Adrenal gland (tissue), 12 donors: ENCODE measurements around the gene KRTAP5-6. TPM values are rescaled to one million over a fixed set of nuclear protein-coding genes. Genes with fewer than 3 reads are reported as not detected.

ENCODE experiments used
- DNase-seq, 7 donors: peaks; one replicate each; pipeline ENCODE4 v3.0.0-alpha.2; 2019 to 2020
- H3K27ac ChIP-seq, 5 donors: fragments of 200-600 bp; sonication (generic) in 4 of 5; 1 replicate in 3 of 5; 2 replicates in 2 of 5; pipeline versions ENCODE4 v1.5.1 to v1.8.0; 2016 to 2020; ENCODE audit warnings: mild to moderate bottlenecking in 1 of 5
- H3K27me3 ChIP-seq: fragments of 200-600 bp; 2 replicates; pipeline ENCODE4 v1.8.0; 2021
- H3K36me3 ChIP-seq, 2 donors: fragments of 200-600 bp; replicated peaks in 1 of 2; 1 replicate in 1 of 2; 2 replicates in 1 of 2; pipeline versions ENCODE4 v1.5.1 to v1.8.0; 2018 to 2022
- H3K4me1 ChIP-seq, 2 donors: fragments of 200-600 bp; replicated peaks in 1 of 2; 1 replicate in 1 of 2; 2 replicates in 1 of 2; pipeline versions ENCODE4 v1.5.1 to v1.8.0; 2018 to 2021
- H3K4me3 ChIP-seq, 4 donors: fragments of 200-600 bp; sonication (generic) in 3 of 4; one replicate each; pipeline ENCODE4 v1.5.1; 2016 to 2018
- H3K9me3 ChIP-seq, 3 donors: fragments of 200-600 bp; sonication (generic) in 1 of 3; replicated peaks in 1 of 3; 1 replicate in 2 of 3; 2 replicates in 1 of 3; pipeline versions ENCODE4 v1.5.1 to v1.8.0; 2016 to 2021
- CTCF ChIP-seq, 6 experiments: fragments of 450-650 bp in 4 of 6; fragments of 200-600 bp in 2 of 6; sonication (generic) in 1 of 6; IDR thresholded peaks; 1 replicate in 5 of 6; 2 replicates in 1 of 6; pipeline versions ENCODE4 v1.5.1 to v1.8.0; 2016 to 2021; ENCODE audit warnings: antibody characterized with exemption in 6 of 6, mild to moderate bottlenecking in 2 of 6, moderate library complexity in 1 of 6
- POLR2A ChIP-seq, 2 donors: fragments of 450-650 bp; IDR thresholded peaks; one replicate each; pipeline ENCODE4 v1.6.1; 2017; ENCODE audit warnings: antibody characterized with exemption in 2 of 2, mild to moderate bottlenecking in 2 of 2, moderate library complexity in 1 of 2
- WGBS, 4 donors: extraction: QIAGEN DNeasy Blood & Tissue Kit in 2 of 4; methylation state at CpG; one replicate each; pipeline versions ENCODE4 v1.1.5 to v1.1.7; 2013 to 2017; 5-methylcytosine and 5-hydroxymethylcytosine counted together
- intact Hi-C, 2 donors: fragments of 100-400 bp; cut with DNase I; formaldehyde crosslinking; loops; one replicate each; pipeline versions ENCODE4 v1.14.1 to v1.15.0; 2022 to 2023
- polyA plus RNA-seq, 3 donors: library from polyadenylated mRNA; stranded (reverse); fragments of 200-250 nt in 2 of 3; fragments of 350-450 nt in 1 of 3; fragmentation: Illumina TruSeq in 1 of 3; extraction: RNeasy Lipid Tissue Mini Kit (QIAGEN cat#74804) in 1 of 3; gene quantifications; one replicate each; pipeline ENCODE4 v1.2.3, GENCODE V29; 2013 to 2014
- total RNA-seq, 9 donors: library from RNA; depleted of rRNA in 4 of 9; stranded (reverse); fragments of >200 nt in 4 of 9; fragments of 120-200 nt in 1 of 9; fragmentation: NEBNext Ultra II Directional in 1 of 9; extraction: Animal tissue kit (Norgen Biotek cat#: 25700) in 1 of 9; gene quantifications; one replicate each; pipeline versions ENCODE4 v1.1.0 to v1.2.4, GENCODE V29; 2013 to 2023
- donor health status: healthy with polysubstance abuse.
- donor health status: Bipolar disorder and iron deficiency.
- donor health status: DM: yes; HTN: yes; CAD: no.
- donor health status: DM: no; HTN: no; CAD: no.
- donor health status: DM: no; HTN: no; CAD: no.
- donor health status: DM: yes; HTN: yes; CAD: no.

The KRTAP5-6 gene
- total and polyA plus RNA-seq, 12 donors: 0.61 TPM; not detected in 11

GRCh38 chr11:1733716-1734640, 37.0 kb downstream of the KRTAP5-6 start:
- H3K9me3 ChIP-seq: peaks cover 0 to 9% (median 0%) of the 10 kb centered on the region in 3 donors
- H3K27ac ChIP-seq: no peak overlapping the region
- intact Hi-C loops: no loop called here
- WGBS, 4 donors: 60 to 77% (median 66%) methylated on average over 28 of the region's 28 CpGs
- H3K36me3 ChIP-seq: no peaks in the 10 kb centered on the region
- no peaks in the 10 kb centered on the region for H3K4me1 ChIP-seq
- H3K27me3 ChIP-seq: peaks cover 10% of the 10 kb centered on the region
- DNase-seq: peak in 5 of 7 donors; percentile 15 to 51 (median 43)
- no peak overlapping the region for H3K4me3 ChIP-seq
- TF ChIP-seq POLR2A (IDR thresholded peaks at IDR 0.05): no peak
- TF ChIP-seq CTCF (IDR thresholded peaks at IDR 0.05): no peak

- peak in 5 of 7 donors; percentile 14 to 54 (median 52) for DNase-seq
- H3K36me3 ChIP-seq: no peaks in the 10 kb centered on the region
- no peak for TF ChIP-seq POLR2A (IDR thresholded peaks at IDR 0.05)
- no peak for TF ChIP-seq CTCF (IDR thresholded peaks at IDR 0.05)
- intact Hi-C loops: no loop called here
- WGBS, 4 donors: 44 to 59% (median 57%) methylated on average over 6 to 10 of the region's 10 CpGs
- no peak overlapping the region for H3K4me3 ChIP-seq
- peaks cover 0 to 9% (median 0%) of the 10 kb centered on the region in 3 donors for H3K9me3 ChIP-seq
- peaks cover 6% of the 10 kb centered on the region for H3K27me3 ChIP-seq
- no peak overlapping the region for H3K27ac ChIP-seq
- no peaks in the 10 kb centered on the region for H3K4me1 ChIP-seq
Measured at GRCh38 chr11:1734641-1735081, 37.7 kb downstream of the KRTAP5-6 start.

- peak in 6 of 7 donors; percentile 18 to 65 (median 50) for DNase-seq
- Histone ChIP-seq H3K36me3 (no peaks in the 10 kb centered on the region), H3K27ac (no peak overlapping the region), H3K4me1 (no peaks in the 10 kb centered on the region), H3K4me3 (no peak overlapping the region), H3K9me3 (peaks cover 0 to 9% (median 0%) of the 10 kb centered on the region in 3 donors), H3K27me3 (no peaks in the 10 kb centered on the region)
- 58 to 67% (median 65%) methylated on average over 13 to 16 of the region's 16 CpGs for WGBS, 4 donors
- TF ChIP-seq CTCF (IDR thresholded peaks at IDR 0.05) (no peak), POLR2A (IDR thresholded peaks at IDR 0.05) (peak in 1 of 2 donors; percentile 22)
- intact Hi-C loops: no loop called here
Measured at GRCh38 chr11:1735271-1735670, 38.3 kb downstream of the KRTAP5-6 start.

GRCh38 chr11:1736447-1736992, 39.5 kb downstream of the KRTAP5-6 start:
- peak in 4 of 7 donors; percentile 7 to 35 (median 18) for DNase-seq
- H3K4me3 ChIP-seq: no peak overlapping the region
- H3K36me3 ChIP-seq: no peaks in the 10 kb centered on the region
- intact Hi-C loops: no loop called here
- no peaks in the 10 kb centered on the region for H3K4me1 ChIP-seq
- TF ChIP-seq POLR2A (IDR thresholded peaks at IDR 0.05) (peak in 1 of 2 donors; percentile 13), CTCF (IDR thresholded peaks at IDR 0.05) (no peak)
- H3K9me3 ChIP-seq: peaks cover 0 to 9% (median 0%) of the 10 kb centered on the region in 3 donors
- no peak overlapping the region for H3K27ac ChIP-seq
- no peaks in the 10 kb centered on the region for H3K27me3 ChIP-seq
- WGBS, 4 donors: 43 to 48% (median 45%) methylated on average over 3 of the region's 3 CpGs
